ENCODE measurements around the gene APOH.

DNA sequence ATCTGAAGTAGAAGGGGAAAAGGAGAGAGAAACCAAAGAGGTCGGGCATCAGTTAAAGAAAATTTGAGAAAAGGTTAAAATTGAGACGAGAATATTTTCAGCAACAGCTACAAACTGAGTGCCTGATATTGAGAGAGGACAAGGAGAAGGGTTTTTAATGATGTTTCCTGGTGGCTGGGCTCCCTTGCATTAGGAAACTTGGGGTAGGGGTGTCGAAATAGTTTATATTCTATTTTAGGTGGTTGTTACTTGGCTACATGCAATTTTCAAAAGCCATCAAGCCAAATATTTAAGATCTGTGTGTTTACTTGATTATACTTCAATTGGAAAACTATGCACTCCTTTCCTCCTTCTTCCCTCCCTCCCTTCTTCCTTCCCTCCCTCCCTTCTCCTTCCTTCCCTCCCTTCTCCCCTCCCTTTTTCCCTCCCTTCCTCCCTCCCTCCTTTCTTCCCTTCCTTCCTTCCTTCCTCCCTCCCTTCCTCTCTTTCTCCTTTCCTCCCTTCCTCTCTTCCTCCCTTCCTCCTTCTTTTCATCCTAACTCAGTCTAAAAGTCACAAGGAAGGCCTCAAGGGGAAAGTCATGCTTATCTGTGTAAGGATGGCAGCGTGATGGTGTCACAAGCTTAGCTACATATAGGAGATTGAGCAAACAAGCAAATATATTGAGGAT is 1.8 kb upstream of the APOH start:
- TF ChIP-seq POLR2AphosphoS5 (IDR thresholded peaks at IDR 0.05), result no peak
- TF ChIP-seq, protein P1, sequence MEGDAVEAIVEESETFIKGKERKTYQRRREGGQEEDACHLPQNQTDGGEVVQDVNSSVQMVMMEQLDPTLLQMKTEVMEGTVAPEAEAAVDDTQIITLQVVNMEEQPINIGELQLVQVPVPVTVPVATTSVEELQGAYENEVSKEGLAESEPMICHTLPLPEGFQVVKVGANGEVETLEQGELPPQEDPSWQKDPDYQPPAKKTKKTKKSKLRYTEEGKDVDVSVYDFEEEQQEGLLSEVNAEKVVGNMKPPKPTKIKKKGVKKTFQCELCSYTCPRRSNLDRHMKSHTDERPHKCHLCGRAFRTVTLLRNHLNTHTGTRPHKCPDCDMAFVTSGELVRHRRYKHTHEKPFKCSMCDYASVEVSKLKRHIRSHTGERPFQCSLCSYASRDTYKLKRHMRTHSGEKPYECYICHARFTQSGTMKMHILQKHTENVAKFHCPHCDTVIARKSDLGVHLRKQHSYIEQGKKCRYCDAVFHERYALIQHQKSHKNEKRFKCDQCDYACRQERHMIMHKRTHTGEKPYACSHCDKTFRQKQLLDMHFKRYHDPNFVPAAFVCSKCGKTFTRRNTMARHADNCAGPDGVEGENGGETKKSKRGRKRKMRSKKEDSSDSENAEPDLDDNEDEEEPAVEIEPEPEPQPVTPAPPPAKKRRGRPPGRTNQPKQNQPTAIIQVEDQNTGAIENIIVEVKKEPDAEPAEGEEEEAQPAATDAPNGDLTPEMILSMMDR (IDR thresholded peaks at IDR 0.05 in 8 of 11, conservative IDR thresholded peaks at IDR 0.05 in 3 of 11), result no peak
- TF ChIP-seq POLR2A (IDR thresholded peaks at IDR 0.05), result no peak

Measured in spleen (tissue), 7 donors.